G401.6 (cell line): ENCODE data around the gene TMEM200B.
A peak's percentile ranks its signal among the peaks of the same experiment; 100 is the strongest.
"Not testable (repeated sequence)": the region's sequence is repeated elsewhere in the genome, so short reads cannot be mapped to it uniquely, and the experiment has no call there.

Experiments
- FAIRE-seq: peaks from 2 replicates; lab custom pipeline; 2012; peaks lifted over from hg19 to GRCh38; lab: Jason Lieb, UNC

TMEM200B gene

GRCh38 chr1:29108041-29108440 lies 15.7 kb downstream of the TMEM200B start:
- not testable (repeated sequence) for FAIRE-seq

GRCh38 chr1:29105822-29106221 lies 17.9 kb downstream of the TMEM200B start:
- no peak for FAIRE-seq

- FAIRE-seq = peak; percentile 85
Observed at GRCh38 chr1:29100487-29100886, 23.2 kb downstream of the TMEM200B start.

- no peak for FAIRE-seq
Observed at GRCh38 chr1:29099286-29099685, 24.4 kb downstream of the TMEM200B start.

DNA sequence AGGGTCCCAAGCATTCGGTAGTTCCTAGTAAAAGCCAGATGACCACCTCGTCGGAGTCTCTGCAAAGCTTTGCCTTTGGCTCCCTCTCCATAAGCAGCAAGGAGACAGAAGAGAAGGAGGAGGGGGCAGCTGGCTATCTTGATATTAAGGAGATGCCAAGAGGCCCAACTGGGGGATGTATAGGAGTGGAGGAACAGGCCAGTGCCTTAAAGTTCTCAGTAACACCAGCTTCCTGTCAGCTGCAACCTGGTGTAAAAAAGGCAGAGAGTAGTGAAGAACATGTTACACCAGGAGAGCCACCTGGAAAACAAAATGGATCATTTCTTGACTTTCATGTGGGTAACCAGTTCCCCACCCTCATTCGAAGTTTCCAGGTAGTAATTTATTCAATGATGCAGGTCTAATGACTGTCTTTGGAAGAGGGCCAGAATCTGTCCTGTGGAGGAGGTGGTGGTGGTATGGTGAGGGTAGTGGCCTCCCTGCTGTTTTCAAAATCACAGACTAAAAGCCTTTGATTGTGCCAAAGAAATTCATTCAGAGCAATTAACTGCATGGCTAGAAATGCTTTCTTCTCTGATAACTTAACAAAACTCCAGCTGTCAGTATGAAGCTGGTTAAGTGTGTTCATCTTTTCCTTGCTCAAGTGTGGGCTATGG lies 27.3 kb downstream of the TMEM200B start:
- no peak for FAIRE-seq

DNA sequence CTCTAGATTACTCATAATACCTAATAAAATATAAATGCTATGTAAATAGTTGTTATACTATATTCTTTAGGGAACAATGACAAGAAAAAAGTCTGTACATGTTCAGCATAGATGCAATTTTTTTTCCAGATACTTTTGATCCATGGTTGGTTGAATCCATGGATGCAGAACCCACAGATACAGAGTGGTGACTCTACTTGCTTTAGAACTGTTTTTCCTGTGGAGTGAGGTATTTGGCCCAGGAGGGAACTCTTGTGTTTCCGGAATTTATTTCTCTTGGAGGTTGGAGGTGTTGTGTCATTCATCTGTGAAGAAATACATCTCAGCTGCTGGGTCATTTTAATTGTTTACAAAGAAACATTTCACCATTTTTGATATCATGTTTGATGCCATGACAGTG lies 28.7 kb downstream of the TMEM200B start:
- FAIRE-seq = no peak

DNA sequence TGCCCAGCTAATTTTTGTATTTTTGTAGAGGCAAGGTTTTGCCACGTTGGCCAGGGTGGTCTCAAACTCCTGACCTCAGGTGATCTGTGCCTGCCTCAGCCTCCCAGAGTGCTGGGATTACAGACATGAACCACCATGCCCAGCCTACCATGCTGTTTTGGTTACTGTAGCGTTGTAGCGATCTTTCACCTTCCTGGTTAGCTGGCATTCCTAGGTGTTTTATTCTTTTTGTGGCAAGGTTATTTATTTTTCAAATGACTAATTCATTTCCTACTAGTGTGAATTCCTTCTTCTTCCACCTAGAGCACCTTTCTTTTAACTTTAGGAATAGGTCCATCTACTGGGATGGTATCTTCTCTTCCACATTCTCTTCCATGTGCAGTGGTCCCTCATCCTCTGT lies 29.3 kb downstream of the TMEM200B start:
- FAIRE-seq = no peak

GRCh38 chr1:29092704-29093103 lies 31.0 kb downstream of the TMEM200B start:
- not testable (repeated sequence) for FAIRE-seq

DNA sequence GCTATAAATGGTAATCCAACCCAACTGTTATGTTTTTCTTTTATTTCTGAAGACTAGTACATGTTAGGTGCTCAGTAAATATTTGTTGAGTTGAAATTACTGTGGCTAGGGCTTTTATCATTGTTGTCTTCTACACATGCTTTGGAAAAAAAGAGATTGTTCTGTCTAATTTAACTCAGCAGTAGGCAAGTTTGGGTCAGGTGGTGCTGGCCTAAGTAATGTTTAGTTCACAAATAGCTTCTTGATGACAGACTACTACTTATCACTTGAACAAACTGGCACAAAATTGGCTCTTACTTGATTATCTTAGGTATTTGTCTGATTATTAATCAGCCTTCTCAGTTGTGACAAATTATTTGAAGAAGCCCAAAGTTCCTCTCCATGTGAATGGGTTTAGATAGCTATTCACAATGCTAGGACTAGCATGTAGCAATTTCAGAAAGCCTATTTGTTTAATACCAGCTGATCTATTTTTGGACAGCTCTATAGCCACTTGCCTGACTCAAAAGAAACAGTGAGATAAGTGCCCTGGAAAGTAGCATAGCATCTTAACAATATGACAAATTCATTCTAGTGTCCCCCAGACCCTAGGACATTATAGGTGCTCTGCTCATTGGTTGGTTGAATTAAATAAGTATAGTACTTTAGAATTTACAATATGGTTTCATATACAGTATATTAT lies 32.6 kb downstream of the TMEM200B start:
- no peak for FAIRE-seq

- no peak for FAIRE-seq
Observed at GRCh38 chr1:29084196-29084521, 39.5 kb downstream of the TMEM200B start.

- peak; percentile 36 for FAIRE-seq
Observed at GRCh38 chr1:29083317-29084195, 40.1 kb downstream of the TMEM200B start.

DNA sequence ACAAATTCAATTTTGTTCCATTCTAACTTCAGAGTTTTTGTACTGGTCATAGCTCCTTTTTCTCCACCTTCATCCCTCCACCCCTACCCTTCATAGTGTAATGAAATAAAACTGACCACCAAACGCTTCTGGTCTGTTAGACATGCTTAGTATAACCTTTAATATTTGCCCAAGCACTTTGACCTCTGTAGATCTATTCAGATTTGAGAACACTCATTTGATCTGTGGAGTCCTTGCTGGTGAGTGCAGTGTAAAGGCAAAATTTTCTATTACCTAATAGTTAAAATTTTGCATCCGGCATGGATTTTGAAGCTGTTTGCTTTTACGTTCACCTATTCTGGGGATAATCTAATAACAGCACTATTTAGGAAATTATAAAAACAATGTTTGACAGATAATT lies 41.2 kb downstream of the TMEM200B start:
- no peak for FAIRE-seq

DNA sequence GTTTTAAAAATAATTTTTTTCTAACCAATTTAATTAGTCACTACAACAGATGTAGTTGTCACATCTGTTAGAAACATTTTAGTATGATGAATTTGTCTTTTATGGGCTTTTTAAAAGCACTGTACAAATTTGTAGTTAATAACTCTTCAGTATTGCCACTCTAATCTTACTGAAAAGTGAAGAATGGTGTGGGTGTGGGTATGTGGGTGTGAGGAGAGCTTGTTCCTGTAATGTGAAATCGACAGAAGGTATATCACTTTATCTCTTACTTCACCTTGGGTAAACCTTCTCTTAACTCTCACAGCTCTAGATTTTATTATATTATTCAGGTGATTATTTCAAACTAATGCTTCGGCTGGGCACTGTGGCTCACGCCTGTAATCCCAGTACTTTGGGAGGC lies 42.5 kb downstream of the TMEM200B start:
- no peak for FAIRE-seq

GRCh38 chr1:29079916-29080629 lies 43.6 kb downstream of the TMEM200B start:
- not testable (repeated sequence) for FAIRE-seq

- no peak for FAIRE-seq
Observed at GRCh38 chr1:29077155-29077554, 46.5 kb downstream of the TMEM200B start.
